Renal cortical epithelial cell (primary cell): ENCODE data around the gene SERPINA3. TPM values are rescaled to one million over a fixed set of nuclear protein-coding genes. Genes with fewer than 3 reads are reported as not detected.

ENCODE experiments used
- DNase-seq: peaks from one replicate; pipeline ENCODE4 v3.0.0-alpha.2; 2011; ENCODE audit warnings: low read depth
- total RNA-seq: library from RNA; depleted of rRNA; stranded (reverse); fragments of >200 nt; gene quantifications from 2 replicates; pipeline ENCODE4 v1.2.3, GENCODE V29; 2014

SERPINA3 gene
- total RNA-seq, 1 donor from 2014 or later: 46.4 TPM

DNA sequence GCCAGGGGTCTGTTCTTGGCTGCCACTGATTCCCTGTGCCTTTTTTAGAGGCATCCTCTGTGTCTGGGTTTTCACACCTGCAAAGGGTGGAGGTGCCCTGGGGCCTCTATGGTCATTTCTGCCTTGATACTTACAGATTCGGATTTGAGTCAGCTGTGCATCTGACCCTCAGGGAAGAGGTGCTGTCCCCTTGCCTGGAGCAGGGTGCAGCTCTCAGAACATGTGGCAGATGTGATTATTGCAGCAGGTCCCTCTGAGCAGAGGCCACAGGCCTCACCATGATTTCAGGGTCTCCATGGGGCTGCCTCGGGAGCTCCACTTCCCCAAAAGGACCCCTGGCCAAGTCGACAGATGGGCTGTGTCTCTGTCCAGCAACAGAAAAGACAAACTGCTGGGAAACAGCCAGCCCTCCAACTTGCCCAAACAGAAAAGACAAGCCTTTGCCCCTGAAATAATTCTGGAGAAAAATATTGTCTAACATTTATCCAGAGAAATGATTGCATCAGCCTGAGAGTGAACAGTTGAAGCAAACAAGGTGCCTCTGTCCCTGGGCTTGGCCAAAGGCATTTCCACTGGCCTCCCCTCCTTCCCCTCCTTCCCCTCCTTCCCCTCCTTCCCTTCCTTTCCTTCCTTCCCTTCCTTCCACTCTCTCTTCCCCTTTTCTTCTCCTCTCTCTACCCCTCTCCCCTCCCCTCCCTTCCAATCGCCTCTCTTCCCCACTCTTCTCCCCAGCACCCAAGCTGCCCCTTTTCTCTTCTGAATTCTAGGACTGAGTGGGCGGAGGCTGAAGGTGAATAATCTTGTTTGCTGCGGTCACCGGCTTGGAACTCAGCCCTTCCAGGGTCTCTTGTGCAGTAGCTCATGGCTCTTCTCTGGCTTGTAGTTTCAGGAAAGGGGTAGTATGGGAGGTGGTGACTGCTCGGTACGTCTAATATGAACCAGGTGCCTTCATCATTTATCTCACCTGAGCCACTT lies 676 bp downstream of the SERPINA3 start:
- DNase-seq: no peak

DNA sequence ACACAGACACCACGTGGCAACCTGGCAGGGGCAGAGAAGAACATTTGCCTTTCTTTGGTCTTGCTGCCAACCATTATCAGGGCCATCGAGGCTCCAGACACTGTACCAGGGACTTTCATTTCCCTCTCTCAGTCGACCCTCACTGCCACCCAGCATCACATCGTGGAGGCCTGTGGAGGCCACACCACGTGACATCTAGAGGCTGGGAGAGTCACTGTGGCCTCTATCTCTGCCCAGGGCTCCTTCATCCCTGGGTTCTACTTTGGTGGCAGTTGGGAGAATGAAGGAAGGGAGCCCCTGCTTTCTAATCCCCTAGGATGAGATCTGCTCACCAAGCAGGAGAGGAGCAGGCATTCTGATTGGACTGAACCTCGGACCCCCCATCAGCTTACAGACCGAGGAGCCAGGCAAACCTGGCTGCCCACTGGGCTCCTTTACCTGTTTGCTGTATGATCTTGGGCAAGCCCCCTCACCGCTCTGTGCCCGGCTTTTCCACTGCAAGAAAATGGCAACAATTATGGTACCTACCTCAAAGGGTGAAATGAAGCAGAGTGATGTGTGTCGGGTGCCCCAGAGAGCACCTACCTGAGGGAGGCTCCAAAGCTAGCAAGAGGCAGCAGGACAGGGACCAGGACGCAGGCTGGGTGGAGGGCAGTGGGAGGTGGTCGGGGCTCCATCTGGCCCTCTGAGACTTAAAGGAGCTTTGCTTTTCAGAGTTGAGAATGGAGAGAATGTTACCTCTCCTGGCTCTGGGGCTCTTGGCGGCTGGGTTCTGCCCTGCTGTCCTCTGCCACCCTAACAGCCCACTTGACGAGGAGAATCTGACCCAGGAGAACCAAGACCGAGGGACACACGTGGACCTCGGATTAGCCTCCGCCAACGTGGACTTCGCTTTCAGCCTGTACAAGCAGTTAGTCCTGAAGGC lies 1.8 kb downstream of the SERPINA3 start:
- no peak for DNase-seq

DNA sequence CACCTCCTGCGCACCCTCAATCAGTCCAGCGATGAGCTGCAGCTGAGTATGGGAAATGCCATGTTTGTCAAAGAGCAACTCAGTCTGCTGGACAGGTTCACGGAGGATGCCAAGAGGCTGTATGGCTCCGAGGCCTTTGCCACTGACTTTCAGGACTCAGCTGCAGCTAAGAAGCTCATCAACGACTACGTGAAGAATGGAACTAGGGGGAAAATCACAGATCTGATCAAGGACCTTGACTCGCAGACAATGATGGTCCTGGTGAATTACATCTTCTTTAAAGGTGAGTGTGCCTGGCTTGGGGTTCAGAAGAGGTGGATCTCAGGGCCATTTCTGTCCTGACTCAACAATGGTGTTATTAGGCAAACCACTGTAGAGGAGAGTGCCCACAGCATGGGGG lies 2.6 kb downstream of the SERPINA3 start:
- no peak for DNase-seq

DNA sequence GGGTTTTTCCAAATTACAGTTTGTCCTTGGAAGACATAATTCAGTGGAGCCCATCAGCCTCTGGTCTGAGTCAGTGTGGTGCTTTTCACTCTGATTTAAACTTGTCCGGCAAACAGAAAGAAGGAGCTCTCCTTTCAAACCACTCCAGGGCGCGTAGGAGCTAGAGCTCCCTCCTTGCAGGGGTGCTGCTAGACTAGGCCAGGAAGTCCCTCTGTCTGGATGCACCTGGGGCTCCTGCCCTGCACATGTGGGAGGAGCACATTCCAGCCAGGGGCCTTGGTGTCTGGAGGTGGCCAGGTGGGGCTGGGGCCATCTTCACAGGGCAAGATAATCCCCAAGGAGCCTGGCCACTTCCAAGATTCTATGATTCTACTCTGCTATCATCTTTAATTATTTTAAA lies 3.1 kb downstream of the SERPINA3 start:
- no peak for DNase-seq

DNA sequence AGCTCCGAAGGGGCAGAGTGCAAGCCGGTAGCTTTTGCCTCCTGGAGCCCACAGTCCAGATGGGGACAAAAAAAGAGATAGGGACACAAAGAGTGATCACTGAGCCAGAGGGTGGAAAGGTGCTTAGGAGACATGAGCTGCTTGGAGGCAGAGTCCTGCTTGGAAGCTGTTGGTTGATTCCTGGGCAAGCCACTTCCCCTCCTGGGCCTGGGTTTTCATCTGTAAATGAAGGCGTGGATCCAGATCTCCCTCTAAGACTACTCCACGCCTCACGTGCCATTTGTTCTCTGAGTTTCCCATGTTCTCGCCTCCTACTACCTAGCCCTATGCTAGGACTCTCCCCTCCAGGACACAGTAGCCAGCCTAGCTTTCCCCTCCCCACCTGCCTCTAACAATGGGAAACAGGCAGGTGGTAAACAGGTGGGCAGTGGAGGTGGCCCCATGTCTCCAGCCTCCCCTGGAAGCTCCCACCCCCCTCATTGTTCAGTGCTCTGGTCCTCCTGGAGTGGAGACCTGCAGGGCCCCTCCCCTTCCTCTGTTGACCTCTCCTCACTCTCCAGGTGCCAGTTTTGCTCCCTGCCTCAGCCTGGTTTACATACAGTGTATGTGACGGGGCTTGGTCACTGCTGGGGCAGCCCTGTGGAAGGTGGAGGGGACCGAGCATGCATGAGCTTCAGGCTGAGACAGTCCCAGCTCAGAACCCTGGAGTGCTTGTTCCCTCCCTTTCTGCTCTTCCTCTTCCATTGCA lies 3.8 kb downstream of the SERPINA3 start:
- DNase-seq: no peak

DNA sequence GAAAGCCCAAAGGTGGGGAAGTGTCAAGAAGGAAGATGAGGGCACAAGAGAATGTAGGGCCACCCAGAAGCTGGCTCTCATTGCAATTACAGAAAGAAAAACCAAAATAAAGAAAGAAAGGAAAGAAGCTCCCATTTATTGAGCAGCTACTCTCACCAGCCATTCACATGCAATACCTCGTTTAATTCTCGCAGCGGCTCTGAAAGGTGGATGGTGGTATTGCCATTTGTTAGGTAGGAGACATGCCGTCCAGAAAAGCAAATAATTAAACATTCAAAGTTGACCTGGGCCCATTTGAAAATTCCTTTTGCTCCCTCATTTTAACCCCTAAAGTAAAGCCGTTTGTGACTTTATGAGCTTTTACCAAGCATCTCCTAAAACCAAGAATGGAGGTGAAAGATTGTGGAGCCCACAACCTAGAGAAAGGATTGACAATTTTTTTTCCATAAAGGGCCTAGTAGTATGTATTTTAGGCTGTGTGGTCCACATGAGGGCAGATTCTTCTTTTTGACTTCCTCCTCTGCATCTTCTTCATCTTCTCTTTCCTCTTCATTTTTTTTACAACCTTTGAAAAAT lies 5.3 kb downstream of the SERPINA3 start:
- DNase-seq: no peak

DNA sequence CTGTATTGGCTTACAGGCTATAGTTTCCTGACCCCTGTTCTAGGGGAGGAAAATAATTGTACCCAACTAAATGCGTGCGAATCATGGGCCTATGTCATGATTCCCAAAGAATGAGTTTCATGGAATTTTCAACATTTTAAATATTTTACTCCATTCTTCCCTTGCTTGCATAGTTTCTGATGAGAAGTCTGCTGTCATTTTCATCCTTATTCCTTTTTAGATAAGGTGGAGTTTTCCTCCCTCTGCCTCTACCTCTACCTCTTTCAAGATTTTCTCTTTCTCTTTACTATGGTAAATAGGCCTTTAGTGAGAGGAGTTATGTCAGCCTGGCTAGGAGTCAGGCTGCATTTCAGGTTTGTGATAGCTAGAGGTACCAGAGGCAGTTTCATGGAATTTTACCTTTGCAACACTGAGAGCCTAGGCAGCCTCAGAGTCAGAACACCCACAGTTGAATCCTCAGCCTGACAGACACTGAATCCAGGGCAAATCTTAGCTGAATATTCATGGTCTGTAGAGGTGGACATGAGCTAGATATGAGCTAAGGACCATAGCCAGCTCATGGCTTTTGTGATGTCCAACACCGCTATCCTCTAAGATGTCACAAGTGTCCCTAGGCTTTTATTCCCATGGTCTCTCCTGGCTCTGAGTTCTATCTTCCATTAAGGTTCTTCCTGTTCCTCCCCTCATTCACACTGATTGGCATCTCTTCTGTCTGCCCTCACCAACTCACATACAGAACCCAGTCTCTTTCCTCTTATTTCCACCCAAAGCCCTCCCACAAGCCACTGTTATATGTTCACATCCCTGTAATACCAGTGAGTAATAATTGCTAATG lies 6.0 kb downstream of the SERPINA3 start:
- no peak for DNase-seq

DNA sequence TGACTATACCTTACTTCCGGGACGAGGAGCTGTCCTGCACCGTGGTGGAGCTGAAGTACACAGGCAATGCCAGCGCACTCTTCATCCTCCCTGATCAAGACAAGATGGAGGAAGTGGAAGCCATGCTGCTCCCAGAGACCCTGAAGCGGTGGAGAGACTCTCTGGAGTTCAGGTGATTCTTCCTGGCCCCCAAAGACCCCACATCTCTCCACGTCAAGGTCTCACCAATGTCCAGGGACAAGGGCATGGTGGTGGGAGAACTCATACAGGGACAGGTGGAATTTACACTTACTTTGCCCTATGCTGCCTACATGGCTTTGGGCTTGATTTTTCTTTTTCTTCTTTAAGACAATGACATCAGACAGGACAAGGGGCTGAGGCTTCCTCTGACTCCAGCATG lies 7.1 kb downstream of the SERPINA3 start:
- no peak for DNase-seq

DNA sequence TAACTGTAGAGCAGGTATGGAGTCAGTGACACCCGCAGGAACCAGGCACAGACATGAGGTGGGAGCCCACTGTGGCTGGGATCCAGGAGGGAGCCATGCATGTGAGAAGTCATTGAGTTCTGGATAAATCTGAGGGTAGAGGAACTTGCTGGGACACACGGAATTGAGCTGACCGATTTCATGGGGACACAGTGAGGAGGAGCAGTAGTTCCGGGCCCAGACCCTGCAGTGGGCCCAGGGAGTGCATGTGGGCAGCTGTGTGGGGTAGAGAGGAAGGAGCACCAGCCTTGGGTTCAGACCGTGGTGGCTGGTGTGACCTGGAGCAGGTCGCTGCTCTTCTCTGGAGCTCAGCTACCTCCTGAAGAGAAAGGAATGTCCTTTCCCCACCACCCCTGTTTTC lies 8.4 kb downstream of the SERPINA3 start:
- DNase-seq: no peak

DNA sequence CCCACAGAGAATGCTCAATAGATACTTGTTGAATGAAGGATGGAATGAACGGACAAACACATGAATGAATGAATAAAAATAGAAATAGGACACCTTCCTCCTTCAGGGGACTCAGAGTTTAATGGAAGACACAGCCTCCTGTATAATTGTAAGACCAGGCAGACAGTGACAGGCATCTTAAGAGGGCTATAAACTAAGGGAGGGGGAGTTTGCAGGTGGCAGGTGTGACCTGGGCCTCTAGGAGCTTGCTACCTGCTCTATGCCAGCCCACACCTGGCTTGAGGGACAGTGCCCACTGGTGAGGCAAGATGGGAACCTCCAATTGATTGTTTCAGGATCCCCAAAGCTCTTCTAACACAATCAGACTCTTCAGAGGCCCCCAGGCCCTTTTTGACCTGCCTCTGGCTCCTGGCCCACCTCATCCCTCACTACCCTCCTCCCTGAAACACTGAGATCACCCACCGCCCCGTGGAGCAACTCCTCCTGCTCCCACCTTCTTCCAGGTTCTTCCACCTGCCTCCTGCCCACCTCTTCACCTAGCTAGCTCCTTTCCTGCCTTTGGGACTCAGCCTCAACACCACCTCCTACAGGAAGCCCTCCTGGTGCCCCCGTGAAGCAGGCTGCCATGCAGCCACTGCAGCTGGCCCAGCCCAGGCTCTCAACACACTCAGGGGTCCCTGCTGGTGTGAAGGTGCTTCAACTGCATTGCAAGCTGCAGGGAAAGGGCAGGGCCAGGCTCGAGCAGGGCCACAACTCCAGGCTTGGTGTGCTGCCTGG lies 9.4 kb downstream of the SERPINA3 start:
- DNase-seq: no peak

DNA sequence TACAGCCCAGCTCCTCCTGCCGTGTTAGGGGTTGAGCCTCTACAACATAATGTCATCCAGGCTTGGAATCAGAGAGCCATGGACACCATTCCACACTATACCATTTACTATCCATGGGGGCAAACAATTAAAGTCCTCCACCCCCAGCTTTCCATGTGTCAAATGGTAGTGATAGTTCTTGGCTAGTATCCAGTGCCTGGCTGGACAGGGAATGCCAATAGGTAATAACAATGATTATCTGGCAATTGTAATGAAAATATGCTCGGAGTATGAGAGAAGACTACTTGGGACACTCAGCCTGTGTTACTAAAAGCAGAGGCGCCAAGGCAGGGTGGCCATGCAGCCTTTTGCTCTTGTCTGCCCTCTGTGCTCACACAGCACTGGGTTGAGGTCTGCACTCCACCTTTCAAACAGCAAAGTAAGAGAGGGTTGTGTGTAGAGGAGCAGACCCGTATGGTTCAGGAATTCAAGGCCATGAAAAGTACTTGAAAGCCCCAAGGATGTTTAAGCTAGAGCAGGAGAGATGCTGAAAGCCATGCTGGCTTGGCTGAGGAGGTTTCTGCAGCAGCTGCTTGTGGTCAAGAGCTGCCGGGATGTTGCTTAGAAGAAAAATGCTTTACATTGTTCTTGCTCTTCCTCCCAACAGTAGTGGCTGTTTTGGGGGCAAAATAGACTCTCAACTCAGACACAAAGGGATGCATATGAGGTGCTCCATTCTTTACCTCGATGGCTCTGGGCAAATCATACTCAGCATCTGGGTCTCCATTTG lies 10.6 kb downstream of the SERPINA3 start:
- DNase-seq: no peak

DNA sequence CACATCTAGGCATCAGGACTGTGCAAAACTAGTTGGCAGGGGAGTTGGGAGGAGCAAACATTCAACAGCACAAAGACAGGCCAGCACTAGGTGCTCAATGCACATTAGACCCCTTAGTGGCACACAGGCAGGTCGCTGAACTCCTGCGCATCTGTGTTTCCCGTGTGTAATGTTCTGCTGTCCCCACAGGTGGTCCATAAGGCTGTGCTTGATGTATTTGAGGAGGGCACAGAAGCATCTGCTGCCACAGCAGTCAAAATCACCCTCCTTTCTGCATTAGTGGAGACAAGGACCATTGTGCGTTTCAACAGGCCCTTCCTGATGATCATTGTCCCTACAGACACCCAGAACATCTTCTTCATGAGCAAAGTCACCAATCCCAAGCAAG lies 11.2 kb downstream of the SERPINA3 start:
- no peak for DNase-seq

DNA sequence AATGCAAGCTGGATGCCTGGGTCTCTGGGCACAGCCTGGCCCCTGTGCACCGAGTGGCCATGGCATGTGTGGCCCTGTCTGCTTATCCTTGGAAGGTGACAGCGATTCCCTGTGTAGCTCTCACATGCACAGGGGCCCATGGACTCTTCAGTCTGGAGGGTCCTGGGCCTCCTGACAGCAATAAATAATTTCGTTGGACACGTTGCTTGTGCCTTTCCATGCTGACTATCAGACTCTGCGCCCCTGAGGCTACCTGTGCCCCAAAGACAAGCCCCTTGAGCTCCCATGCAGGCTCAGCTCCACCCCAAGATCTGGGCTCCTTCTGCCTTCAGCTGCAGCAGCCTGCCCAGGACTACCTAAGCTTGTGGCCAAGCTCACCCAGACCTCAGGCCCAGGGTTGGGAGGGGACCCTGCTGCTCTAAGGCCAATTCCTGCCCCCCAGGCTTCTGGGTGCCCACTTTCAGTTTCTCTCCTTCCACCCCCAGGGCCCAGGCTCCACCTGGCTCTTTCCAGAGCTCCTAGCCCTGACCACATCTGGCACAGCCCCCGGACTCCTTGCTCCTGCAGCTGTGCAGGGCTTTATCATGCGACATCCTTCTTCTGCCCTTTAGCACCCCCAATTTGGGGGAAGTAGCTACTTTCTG lies 11.8 kb downstream of the SERPINA3 start:
- DNase-seq: no peak

DNA sequence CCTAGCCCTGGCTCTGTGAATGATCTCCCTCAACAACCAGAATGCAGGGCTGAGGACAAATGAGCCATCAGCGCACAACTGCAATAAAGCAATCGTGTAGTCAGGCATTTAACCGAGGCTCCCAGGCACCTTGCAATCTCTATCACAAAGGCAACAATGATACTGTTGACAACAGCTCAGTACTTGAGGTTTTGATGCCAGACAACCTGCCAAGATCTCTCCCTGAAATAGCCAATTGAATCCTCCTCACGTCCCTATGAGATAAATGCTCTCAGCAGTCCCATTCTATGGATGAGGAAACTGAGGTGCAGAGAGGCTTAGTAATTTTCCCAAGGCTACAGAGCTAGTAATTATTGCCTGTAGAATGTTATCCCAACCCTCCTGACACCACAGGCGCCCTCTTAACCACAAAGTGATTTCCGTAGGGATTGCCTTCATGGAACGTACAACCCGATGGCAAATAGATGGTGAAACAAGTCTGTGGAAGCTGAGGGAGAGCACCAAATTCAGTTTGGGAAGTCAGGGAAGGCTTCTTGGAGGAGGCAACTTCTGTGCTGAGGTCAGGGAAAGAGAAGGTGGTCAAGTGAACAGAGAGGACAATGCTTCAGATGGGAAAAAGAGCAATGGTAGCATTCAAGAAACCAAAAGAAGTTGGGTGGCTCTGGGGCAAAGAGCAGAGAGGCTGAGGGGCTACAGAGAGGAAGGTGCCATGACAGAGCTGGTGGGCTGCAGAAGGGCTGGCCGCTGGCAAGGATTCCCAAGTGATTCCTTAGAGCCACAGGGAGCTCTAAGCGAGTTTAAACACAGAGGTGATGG lies 12.6 kb downstream of the SERPINA3 start:
- DNase-seq: no peak

DNA sequence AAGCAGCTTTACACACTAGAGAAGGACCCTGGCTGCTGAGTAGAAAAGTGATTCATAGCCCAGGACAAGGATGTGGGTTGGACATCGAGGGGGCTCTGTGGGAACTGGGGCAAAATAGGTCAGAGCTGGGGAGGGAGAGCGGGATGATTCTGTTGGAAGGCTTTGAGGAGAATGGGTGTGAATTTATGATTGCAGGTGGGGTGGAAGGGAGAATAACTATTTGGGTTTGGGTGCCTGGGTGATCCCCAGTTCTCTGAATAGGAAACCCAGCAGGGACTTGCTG lies 13.1 kb downstream of the SERPINA3 start:
- DNase-seq: no peak

DNA sequence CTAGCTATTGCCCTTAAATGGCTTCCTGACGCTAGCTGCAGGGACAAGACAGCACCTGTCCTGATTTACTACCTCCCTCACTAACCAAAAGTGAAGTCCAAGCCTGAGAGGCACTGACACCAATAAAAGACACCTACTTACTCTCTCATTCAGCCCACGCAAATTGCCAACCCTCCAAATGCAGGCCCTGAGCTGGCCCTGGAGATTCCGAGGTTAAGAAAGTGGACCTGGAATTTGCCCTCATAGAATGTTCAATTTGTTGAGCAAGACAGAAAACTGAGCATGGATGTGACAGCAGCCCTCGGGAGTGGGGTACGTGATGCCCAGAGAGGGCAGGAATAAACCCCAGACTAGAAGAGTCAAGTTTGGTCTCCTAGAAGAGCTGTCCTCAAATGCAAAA lies 16.4 kb downstream of the SERPINA3 start:
- DNase-seq: no peak

DNA sequence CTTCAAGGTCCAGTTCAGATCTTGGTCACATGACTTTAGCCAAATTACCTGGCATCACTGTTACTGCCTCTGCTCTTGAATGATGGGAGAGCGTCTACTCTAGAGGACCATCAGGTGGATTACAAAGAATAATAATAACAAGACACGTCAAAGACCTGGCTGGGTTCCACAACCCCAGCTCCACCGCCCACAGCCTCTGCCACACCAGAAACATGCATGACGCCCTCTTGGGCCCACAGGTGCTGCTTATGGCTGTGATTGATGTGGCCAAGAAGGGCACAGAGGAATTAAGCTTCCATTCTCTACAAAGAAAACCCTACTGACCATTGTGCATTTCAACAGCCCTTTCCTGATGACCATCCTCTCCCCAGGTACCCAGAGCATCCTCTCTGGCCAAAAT lies 18.2 kb downstream of the SERPINA3 start:
- DNase-seq: no peak

DNA sequence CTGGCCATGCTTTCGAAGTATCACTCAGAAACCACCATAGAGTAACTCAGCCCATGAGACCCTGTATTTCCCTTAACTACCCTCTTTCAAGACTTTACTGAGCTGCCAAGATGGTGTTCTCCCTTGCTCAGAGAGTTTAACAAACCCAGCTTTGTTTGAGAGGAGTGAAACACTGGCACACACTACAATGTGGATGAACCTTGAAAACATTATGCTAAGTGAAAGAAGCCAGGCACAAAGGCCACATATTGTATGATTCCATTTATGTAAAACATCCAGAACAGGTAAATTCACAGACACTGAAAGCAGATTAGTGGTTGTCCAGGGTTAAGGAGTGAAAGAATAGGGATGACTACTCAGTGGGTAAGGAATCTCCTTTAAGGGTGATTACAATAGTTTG lies 18.9 kb downstream of the SERPINA3 start:
- no peak for DNase-seq
